GM12865 (cell line): ENCODE data around the gene DAAM2.

Experiments used
- DNase-seq: peaks from one replicate; pipeline ENCODE4 v3.0.0; 2010; ENCODE audit warnings: low read depth
- H3K4me3 ChIP-seq: 2 replicates; pipeline ENCODE4 v1.5.1; 2011; ENCODE audit warnings: mild to moderate bottlenecking, low read depth, low read length, control low read depth
- TF ChIP-seq, protein P1 (sequence below): IDR thresholded peaks from 2 replicates; pipeline ENCODE4 v1.5.1; 2011; ENCODE audit warnings: low read length, control low read depth, low read depth, inconsistent platforms; ENCODE audit not compliant: insufficient read depth; ENCODE audit errors: missing control alignments

Gene DAAM2

DNA sequence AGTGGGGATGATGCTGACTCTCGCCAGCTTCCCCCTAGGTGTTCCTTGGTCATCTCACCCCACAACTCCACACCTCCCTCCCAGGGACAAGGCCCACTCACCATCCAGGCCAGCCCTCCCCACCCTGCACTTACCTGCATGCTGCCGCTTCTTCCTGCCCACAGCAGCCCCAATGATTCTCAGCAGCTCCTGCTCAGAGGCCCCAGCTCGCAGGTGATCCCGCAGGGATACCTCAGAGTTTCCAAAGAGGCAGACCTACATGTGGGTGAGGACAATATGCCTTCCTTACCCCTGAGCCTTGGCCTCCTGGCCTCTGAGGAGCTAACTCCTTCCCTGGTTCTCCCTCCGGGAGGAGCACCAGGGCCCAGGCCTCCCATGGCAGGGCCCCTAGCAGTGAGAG, 117.5 kb downstream of the DAAM2 start:
- H3K4me3 ChIP-seq, result no peak overlapping the region
- no peak for DNase-seq
- TF ChIP-seq, protein P1, sequence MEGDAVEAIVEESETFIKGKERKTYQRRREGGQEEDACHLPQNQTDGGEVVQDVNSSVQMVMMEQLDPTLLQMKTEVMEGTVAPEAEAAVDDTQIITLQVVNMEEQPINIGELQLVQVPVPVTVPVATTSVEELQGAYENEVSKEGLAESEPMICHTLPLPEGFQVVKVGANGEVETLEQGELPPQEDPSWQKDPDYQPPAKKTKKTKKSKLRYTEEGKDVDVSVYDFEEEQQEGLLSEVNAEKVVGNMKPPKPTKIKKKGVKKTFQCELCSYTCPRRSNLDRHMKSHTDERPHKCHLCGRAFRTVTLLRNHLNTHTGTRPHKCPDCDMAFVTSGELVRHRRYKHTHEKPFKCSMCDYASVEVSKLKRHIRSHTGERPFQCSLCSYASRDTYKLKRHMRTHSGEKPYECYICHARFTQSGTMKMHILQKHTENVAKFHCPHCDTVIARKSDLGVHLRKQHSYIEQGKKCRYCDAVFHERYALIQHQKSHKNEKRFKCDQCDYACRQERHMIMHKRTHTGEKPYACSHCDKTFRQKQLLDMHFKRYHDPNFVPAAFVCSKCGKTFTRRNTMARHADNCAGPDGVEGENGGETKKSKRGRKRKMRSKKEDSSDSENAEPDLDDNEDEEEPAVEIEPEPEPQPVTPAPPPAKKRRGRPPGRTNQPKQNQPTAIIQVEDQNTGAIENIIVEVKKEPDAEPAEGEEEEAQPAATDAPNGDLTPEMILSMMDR, result no peak

DNA sequence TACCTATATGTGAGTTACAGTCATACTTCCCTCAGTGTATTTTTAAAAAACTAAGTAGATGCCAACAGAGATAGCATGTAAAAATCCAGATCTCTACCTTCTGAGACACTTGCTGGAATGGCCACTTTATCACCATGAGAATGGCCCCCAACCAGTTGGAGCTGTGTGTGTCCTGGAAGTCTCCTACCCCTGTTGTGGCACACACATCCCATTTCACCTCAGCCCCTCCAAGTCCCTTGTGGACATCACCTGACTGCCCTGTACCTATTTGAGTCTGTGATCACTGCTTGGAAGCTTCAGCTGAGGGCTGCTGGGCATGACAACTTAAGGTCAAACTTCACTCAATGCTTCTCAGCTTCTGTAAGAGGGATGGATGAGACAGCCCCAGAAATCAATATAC, 118.0 kb downstream of the DAAM2 start:
- H3K4me3 ChIP-seq, result no peak overlapping the region
- TF ChIP-seq, protein P1, result no peak
- DNase-seq, result no peak

DNA sequence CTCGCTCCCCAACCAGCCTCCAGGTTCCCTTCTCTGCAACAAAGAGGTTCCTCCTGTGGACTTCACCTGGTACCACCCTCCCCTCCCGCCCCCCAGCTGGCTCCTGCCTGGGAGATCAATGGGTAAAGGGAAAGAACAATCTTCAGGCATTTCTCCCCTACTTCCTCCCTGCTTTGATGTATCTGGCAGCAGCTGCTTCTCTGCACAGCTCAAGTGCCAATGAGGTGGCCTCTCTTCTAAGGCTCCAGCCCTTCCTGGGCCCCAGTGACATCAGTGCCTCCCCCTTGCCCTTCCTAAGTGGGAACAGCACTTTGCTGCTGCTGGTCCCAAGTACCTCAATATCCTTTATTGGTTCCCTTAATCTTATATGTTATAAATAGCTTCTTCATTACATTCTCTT, 118.6 kb downstream of the DAAM2 start:
- TF ChIP-seq, protein P1, result no peak
- H3K4me3 ChIP-seq, result no peak overlapping the region
- no peak for DNase-seq

DNA sequence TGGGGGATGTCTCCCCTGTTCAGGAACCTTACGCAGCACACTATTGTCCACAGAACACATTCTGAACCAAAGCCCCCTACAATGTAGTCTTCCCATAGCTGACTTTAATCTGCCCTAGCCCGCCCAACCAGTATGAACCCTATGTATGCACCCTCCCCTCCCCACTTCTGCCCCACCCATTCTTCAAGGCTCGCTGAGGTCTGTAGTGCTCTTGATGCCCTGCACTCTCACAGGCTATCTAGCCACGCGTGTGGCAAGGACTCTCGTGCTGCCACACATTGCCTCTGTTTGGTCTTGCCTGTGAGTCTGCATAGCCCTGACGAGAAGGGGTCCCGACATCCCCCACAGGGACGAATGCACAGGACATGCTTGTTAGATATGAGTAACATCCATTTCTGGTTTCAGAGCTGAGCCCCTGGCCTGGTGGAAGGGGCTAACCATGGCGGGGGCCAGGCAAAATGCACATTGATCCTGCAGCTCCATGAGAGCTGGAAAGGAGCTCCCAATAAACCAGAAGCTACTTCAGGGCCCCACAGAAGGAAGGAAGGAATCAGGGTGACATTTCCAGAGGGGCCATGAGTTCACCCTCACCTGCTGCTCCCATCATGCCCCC, 119.4 kb downstream of the DAAM2 start:
- no peak for DNase-seq
- TF ChIP-seq, protein P1, result no peak
- no peak overlapping the region for H3K4me3 ChIP-seq

DNA sequence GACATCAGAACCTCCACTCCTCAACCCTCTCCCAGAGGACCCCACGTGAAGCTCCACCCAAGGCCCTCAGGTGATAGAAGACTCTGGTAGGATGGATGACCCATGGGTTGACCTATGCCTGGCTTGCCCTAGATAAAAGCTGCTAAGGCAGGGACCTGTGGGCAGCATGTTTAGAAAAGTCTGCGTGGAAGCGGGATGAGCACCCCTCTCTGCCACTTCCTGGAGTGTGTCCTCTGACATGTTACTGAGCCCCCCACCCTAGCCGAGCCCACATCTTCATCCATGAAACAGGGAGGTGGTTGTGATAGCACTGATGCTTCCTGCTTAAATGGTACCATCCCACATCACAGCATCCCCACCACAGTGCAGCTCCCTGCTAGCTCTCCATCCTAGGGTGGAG, 120.3 kb downstream of the DAAM2 start:
- H3K4me3 ChIP-seq, result no peak overlapping the region
- TF ChIP-seq, protein P1, result no peak
- no peak for DNase-seq

DNA sequence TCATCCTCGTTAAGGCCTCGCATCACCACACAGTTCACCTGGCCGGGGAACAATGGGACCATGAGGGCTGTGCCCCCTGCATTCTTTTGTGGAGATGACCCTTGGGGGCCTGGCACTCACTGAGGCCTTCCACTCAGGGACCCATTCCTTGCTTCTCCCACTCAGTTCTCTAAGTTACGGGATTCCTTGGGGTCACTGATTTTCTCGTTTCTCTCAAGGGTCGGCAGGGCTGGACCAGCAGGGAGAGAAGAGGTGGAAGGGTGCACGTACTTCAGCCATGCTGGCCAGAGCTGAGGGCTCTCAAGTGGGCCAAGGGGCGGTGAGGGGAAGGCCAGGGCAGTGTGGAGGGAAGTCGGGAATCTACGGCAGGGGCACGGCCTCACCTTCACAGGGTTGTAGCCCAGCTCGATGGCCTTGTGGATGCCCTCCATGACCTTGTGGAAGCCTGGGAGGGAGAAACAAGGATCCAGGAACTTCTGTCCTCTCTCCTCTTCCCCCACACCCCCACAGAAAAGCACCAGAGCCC, 121.3 kb downstream of the DAAM2 start:
- TF ChIP-seq, protein P1, result no peak
- DNase-seq, result no peak
- H3K4me3 ChIP-seq, result no peak overlapping the region

DNA sequence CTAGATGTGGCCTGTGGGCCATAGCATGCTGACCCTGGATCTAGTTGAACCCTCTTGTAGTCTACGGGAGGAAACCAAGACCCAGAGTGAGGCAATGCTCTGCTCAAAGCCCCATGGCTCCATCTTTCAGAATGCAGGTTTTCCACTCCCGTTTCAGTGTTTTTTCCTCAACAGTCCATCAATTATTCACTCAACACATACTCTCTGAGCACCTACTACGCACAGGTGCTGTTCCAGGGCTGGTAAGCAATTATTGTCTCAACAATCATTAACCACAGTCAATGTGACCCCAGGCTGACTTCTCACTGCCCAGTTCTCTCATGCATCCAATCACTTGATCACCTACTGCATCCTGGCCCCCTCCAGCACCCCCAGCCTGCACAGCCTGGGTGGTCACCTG, 122.1 kb downstream of the DAAM2 start:
- TF ChIP-seq, protein P1, result no peak
- DNase-seq, result no peak
- H3K4me3 ChIP-seq, result no peak overlapping the region
